ENCODE measurements around the gene ASB1.

Gene ASB1

DNA sequence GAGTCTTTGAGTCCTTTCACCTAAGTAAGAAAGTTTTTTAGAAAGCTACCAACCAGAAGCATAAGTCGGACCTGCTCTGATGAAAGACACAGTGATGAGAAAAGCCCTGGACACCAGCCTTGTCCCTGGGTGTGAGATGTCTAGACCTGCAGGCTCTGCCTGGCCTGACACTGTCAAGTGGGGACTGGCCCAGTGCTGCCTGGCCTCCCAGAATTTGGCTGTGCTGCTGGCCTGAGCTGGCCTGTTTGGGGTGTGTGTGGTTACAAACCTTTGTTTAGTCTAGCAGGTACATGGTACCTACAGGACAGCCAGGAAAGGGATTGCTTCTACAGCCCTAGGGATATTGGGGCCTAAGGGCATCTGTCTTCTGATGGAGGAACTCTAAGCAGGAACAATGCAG is 48.3 kb downstream of the ASB1 start:
- TF ChIP-seq FOXP2 (optimal IDR thresholded peaks at IDR 0.05; ENCODE audit: borderline replicate concordance, extremely low read depth, extremely low read length, insufficient read depth): no peak
- TF ChIP-seq POLR2AphosphoS5 (IDR thresholded peaks at IDR 0.05; ENCODE audit: low read depth, low read length): no peak
- no peak for TF ChIP-seq SIN3A (IDR thresholded peaks at IDR 0.05; ENCODE audit: borderline replicate concordance, insufficient read depth, low read length)
- TF ChIP-seq, protein P1, sequence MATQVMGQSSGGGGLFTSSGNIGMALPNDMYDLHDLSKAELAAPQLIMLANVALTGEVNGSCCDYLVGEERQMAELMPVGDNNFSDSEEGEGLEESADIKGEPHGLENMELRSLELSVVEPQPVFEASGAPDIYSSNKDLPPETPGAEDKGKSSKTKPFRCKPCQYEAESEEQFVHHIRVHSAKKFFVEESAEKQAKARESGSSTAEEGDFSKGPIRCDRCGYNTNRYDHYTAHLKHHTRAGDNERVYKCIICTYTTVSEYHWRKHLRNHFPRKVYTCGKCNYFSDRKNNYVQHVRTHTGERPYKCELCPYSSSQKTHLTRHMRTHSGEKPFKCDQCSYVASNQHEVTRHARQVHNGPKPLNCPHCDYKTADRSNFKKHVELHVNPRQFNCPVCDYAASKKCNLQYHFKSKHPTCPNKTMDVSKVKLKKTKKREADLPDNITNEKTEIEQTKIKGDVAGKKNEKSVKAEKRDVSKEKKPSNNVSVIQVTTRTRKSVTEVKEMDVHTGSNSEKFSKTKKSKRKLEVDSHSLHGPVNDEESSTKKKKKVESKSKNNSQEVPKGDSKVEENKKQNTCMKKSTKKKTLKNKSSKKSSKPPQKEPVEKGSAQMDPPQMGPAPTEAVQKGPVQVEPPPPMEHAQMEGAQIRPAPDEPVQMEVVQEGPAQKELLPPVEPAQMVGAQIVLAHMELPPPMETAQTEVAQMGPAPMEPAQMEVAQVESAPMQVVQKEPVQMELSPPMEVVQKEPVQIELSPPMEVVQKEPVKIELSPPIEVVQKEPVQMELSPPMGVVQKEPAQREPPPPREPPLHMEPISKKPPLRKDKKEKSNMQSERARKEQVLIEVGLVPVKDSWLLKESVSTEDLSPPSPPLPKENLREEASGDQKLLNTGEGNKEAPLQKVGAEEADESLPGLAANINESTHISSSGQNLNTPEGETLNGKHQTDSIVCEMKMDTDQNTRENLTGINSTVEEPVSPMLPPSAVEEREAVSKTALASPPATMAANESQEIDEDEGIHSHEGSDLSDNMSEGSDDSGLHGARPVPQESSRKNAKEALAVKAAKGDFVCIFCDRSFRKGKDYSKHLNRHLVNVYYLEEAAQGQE (IDR thresholded peaks at IDR 0.05; ENCODE audit: insufficient read depth in 1 of 2, low read depth in 2 of 2, low read length in 2 of 2): no peak
- TF ChIP-seq TAF1 (IDR thresholded peaks at IDR 0.05; ENCODE audit: borderline replicate concordance, insufficient read depth, low read length): no peak

DNA sequence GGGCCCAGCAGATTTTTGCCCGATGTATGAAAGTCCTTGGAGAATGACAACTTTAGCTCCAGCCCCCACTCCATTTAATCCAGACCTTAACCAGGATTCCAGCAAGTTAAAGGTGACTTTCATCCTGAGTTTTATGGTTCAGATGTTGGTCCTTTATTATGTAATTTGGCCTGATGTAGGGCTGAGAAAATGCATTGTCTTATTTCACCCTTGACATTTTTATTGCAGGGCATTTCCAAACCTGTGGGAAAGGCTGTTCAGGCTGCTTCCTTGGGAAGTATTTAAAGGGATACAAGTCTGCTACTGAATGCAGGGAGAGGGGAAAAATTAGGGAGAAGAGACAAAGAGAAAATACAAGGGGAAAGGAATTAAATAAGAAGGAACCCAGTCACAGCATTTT is 48.8 kb downstream of the ASB1 start:
- TF ChIP-seq POLR2AphosphoS5 (IDR thresholded peaks at IDR 0.05; ENCODE audit: low read depth, low read length): no peak
- TF ChIP-seq, protein P1 (IDR thresholded peaks at IDR 0.05; ENCODE audit: insufficient read depth in 1 of 2, low read depth in 2 of 2, low read length in 2 of 2): no peak
- no peak for TF ChIP-seq TAF1 (IDR thresholded peaks at IDR 0.05; ENCODE audit: borderline replicate concordance, insufficient read depth, low read length)
- no peak for TF ChIP-seq FOXP2 (optimal IDR thresholded peaks at IDR 0.05; ENCODE audit: borderline replicate concordance, extremely low read depth, extremely low read length, insufficient read depth)
- no peak for TF ChIP-seq SIN3A (IDR thresholded peaks at IDR 0.05; ENCODE audit: borderline replicate concordance, insufficient read depth, low read length)

DNA sequence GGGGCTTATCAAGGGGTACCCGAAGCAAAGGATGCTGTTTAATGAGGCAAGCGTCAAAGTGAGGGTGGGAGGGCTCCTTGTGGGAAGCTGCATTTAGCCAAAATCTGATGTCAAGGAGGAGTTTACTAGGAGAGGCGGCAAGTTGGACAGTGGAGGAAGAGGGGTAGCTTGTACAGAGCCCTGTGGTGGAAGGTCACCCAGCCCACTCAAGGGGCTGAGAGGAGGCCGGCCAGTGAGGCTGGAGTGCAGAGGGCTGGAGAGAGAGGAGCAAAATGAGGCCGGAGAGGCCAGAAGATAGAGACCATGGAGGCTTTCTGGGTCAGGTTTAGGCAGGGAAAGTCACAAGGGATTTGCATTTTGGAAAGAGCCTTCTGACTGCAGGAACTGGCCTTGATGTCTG is 49.5 kb downstream of the ASB1 start:
- TF ChIP-seq, protein P1 (IDR thresholded peaks at IDR 0.05; ENCODE audit: insufficient read depth in 1 of 2, low read depth in 2 of 2, low read length in 2 of 2): no peak
- TF ChIP-seq TAF1 (IDR thresholded peaks at IDR 0.05; ENCODE audit: borderline replicate concordance, insufficient read depth, low read length) (no peak), POLR2AphosphoS5 (IDR thresholded peaks at IDR 0.05; ENCODE audit: low read depth, low read length) (no peak), FOXP2 (optimal IDR thresholded peaks at IDR 0.05; ENCODE audit: borderline replicate concordance, extremely low read depth, extremely low read length, insufficient read depth) (no peak), SIN3A (IDR thresholded peaks at IDR 0.05; ENCODE audit: borderline replicate concordance, insufficient read depth, low read length) (no peak)

DNA sequence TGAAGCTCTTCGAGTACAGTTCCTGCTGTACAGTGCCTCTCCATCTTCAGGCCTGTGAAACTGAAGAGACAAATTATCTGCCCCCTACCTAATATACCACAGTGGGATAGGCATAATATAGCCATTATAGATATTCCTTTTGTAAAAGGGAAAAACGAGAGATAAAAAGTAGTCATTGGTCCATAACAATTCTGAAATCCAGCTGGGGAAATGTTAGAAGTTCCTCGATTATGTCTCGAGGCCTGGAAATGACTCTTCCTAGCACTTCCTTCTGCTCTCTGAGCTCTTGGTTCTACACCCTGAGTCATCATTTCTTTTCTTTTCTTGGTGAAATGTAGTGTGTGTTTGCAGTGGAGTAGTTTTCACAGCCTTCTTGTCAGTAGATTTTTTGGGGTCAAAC is 51.5 kb downstream of the ASB1 start:
- TF ChIP-seq FOXP2 (optimal IDR thresholded peaks at IDR 0.05; ENCODE audit: borderline replicate concordance, extremely low read depth, extremely low read length, insufficient read depth) (no peak), POLR2AphosphoS5 (IDR thresholded peaks at IDR 0.05; ENCODE audit: low read depth, low read length) (no peak), TAF1 (IDR thresholded peaks at IDR 0.05; ENCODE audit: borderline replicate concordance, insufficient read depth, low read length) (no peak), SIN3A (IDR thresholded peaks at IDR 0.05; ENCODE audit: borderline replicate concordance, insufficient read depth, low read length) (no peak)
- TF ChIP-seq, protein P1 (IDR thresholded peaks at IDR 0.05; ENCODE audit: insufficient read depth in 1 of 2, low read depth in 2 of 2, low read length in 2 of 2): no peak

DNA sequence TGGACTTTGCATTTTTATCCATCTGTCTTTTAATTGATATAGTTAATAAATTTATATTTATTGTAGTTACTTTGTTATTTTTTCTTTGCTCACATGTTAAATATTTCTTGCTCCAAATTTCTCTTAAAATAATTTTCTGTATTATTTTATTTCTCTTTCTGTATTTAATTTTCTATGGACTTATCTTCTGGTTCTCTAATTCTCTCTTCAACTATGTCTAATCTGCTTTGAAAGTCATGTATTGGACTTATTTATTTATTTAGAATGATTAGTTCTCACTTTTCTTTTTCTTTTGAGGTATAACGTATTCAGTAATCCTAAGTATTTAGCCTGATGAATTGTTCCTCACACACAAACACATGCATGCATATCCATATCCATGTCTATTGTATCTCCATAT is 53.1 kb downstream of the ASB1 start:
- TF ChIP-seq TAF1 (IDR thresholded peaks at IDR 0.05; ENCODE audit: borderline replicate concordance, insufficient read depth, low read length) (no peak), FOXP2 (optimal IDR thresholded peaks at IDR 0.05; ENCODE audit: borderline replicate concordance, extremely low read depth, extremely low read length, insufficient read depth) (no peak), SIN3A (IDR thresholded peaks at IDR 0.05; ENCODE audit: borderline replicate concordance, insufficient read depth, low read length) (no peak), POLR2AphosphoS5 (IDR thresholded peaks at IDR 0.05; ENCODE audit: low read depth, low read length) (no peak)
- TF ChIP-seq, protein P1 (IDR thresholded peaks at IDR 0.05; ENCODE audit: insufficient read depth in 1 of 2, low read depth in 2 of 2, low read length in 2 of 2): no peak
